Embryonic facial prominence (tissue), 1 donor: ENCODE measurements around the gene GRIP1.

ENCODE experiments used
- DNase-seq: peaks from one replicate; pipeline ENCODE4 v3.0.0-alpha.2; 2016; ENCODE audit errors: extremely low spot score

The GRIP1 gene

GRCh38 chr12:66640691-66641460, 38.0 kb downstream of the GRIP1 start:
- no peak for DNase-seq

DNA sequence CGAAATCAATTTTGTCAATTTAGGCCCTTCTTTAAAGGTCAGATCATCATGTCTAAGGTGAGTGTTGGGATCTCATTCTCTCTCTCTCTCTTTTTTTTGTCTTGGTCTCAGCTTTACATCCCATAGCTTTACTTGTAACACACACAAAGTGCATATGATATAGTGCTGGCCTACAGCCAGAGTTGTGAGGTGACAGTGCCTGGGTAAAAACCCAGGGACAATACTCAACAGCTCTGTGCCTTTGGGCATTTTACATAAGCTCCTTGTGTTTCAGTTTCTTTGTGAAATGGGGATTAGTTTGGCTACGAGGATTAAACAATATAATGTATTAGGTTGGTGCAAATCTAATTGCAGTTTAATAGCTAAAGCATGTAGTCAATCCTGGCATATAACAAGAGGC, 40.2 kb downstream of the GRIP1 start:
- no peak for DNase-seq

DNA sequence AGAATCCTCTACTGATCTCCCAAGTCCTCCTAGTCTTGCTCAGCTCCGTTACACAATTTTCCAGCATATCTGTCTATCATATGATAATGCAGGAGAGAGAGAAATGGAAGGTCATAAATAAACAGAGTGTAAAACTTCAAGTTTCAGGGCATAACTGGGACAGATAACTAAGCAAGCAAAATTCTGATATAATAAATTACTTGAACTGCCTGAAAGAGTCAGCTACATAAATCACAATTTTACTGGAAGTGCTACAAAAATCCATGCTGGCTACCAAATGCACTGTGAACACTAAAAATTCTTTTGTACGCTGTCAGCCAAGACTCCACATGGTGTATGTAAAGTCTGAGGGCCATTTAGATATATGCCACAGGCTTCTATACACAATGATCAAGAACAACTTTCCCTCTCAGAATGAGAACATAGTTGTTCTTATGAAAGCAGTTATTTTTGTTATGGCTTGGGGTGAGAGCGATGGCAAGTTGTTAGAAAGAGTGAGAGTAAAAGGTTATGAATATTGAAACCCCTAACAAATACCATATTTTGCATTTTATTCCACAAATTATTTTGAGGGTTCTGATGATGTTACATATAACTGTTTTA, 41.1 kb downstream of the GRIP1 start:
- DNase-seq: no peak

DNA sequence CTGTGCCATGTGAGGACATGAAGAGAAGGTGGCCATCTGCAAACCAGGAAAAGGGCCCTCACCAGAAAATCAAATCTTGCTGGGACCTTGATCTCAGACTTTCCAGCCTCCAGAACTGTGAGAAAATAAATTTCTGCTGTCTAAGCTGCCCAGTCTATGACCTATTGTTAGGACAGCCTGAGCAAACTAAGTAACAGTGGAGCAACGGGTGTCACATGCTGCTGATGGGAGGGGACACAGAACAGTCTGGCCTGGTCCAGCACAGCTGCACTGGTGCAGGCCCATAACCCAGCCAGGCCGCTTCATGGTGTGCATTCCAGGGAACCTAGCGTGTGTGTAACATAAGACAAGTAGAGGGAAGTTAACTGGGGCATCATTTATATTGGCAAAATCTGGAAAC, 42.1 kb downstream of the GRIP1 start:
- DNase-seq: no peak

GRCh38 chr12:66633676-66634075, 45.2 kb downstream of the GRIP1 start:
- DNase-seq: no peak

GRCh38 chr12:66629138-66629870, 49.6 kb downstream of the GRIP1 start:
- no peak for DNase-seq

DNA sequence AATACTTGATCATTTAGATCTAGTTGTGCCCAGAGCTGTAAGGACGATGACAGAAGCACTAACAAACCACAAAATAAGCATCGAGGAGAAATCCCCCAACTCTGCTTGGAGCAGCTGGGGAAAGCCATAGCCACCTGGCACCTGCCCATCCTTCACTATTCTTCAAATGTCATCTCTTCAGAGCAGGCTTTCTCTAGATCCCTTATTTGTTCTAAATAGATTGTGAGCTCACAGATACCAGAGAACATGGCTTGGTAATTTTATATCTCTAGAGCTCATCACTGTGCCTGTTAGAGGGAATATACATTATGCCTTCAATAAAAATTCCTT, 50.9 kb downstream of the GRIP1 start:
- no peak for DNase-seq

DNA sequence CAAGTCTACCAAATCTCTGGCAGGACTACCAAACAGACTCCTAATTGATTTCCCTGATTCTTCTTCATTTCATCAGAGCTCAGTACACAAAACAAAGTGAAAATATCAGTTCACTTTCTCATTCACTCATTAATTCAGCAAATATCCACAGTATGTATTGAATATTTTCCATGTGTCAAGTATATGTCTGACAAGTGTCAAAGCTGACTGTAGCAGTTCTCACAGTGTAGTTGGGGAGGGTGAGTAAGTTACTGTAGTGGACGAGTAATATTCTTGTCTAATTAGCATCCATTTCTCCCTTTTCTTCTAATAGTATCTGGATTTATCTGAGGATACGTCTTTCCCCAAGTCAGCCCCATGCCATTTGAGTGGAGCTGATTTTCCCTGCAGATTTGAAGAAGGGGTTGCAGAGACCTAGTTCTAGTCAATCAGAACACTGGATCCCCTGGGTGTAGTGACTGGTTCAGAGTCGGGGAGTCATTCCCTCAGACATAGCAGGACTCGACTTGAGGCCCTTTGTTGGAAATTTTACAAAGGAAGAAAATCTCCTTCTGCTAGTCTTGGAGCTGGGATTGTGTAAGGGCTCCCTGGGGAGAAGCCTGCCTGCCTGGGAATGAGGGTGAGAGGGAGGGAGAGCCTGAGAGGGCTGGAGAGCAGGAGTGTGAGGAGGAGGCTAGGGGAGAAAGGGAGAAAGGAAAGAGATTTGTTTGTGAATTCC, 51.4 kb downstream of the GRIP1 start:
- DNase-seq: no peak

GRCh38 chr12:66624806-66625205, 54.1 kb downstream of the GRIP1 start:
- DNase-seq: no peak

- no peak for DNase-seq
Measured at GRCh38 chr12:66623455-66623854, 55.4 kb downstream of the GRIP1 start.

- no peak for DNase-seq
Measured at GRCh38 chr12:66620688-66621087, 58.2 kb downstream of the GRIP1 start.

GRCh38 chr12:66620026-66620425, 58.9 kb downstream of the GRIP1 start:
- DNase-seq: no peak

- no peak for DNase-seq
Measured at GRCh38 chr12:66617991-66618390, 60.9 kb downstream of the GRIP1 start.

DNA sequence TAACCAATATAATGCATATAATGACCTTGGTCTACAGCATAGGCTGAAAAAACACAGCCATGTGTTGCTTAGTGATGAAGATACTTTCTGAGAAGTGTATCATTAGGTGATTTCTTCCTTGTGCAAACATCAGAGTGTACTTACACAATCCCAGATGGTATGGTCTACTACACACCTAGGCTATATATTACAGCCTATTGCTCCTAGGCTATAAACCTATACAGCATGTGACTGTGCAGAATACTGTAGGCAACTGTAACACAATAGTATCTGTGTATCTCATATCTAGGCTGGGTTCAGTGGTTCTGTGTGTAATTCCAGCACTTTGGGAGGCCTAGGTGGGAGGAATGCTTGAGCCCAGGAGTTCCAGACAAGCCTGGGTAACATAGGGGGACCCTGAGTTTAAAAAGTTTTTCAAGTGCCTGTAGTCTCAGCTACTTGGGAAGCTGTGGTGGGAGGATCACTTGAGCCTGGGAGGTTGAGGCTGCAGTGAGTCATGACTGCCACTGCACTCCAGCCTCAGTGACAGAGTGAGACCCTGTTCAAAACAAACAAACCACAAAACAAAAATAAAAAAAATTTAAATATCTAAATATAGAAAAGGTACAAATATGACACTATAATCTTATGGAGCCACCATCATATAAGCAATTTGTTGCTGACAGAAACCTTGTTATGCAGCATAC, 66.6 kb downstream of the GRIP1 start:
- DNase-seq: no peak

- DNase-seq: no peak
Measured at GRCh38 chr12:66607147-66607546, 71.7 kb downstream of the GRIP1 start.

GRCh38 chr12:66605293-66605692, 73.6 kb downstream of the GRIP1 start:
- DNase-seq: no peak

- no peak for DNase-seq
Measured at GRCh38 chr12:66603981-66604479, 74.8 kb downstream of the GRIP1 start.

- DNase-seq: no peak
Measured at GRCh38 chr12:66603461-66603860, 75.4 kb downstream of the GRIP1 start.

- DNase-seq: no peak
Measured at GRCh38 chr12:66602483-66603143, 76.3 kb downstream of the GRIP1 start.

- no peak for DNase-seq
Measured at GRCh38 chr12:66600903-66601302, 78.0 kb downstream of the GRIP1 start.

DNA sequence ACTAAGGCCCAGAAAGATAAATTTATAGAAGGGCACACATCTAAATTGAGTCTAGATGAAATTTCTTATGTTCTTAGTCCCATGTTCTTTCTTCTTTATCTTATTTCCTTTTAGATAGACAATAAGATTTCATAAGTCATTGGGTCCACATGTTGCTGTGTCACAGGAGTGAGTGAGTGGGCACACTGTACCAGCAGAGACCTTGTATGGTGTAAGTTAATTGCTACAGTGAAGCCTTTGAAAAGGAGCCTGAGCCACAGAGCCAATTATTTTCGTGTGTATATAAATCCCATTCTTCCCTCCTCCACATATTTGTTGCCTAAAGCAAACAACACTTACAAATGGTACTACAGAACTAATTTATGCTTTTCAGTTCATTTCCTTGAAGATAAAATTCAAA, 79.1 kb downstream of the GRIP1 start:
- no peak for DNase-seq
